Cerebellar nuclear complex (tissue), 1 donor: ENCODE results near the gene F2RL3.

Experiments
- DNase-seq, 2 experiments: peaks; one replicate each; lab custom pipeline; 2025; lab: John Stamatoyannopoulos, UW

The F2RL3 gene

DNA sequence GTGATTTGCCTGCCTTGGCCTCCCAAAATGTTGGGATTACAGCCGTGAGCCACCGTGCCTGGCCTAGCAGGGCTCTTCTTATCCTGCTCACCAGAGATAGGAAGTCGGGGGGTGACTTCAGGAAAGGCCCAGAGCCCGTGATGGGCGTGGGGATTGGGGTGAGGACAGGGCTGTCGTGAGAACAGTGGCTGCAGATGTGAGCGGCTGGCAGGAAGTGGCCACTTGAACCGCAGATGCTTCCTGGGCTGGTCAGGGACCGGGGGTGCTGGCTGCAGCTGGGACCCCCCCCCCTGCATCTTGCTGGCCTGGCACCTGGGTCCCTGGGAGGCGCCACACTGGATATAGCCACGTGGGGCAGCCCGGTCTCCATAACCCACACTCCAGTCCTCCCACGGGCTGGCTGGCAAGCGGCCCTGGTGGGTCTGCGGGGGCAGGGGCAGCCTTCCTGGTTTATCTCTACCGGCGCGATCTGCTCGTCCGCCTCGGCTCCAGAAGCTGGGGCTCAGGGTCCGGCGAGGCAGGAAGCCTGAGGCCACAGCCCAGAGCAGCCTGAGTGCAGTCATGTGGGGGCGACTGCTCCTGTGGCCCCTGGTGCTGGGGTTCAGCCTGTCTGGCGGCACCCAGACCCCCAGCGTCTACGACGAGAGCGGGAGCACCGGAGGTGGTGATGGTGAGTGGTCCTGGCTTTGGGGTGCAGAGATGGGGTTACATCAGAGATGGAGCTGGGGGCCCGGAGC is at the start of gene F2RL3:
F2RL3 (plus strand) TSS at position 371 of the 737 bp plus-strand sequence; CDS start at position 562, 191 bp downstream.
- no peak for DNase-seq

- DNase-seq: no peak
Observed at GRCh38 chr19:16841391-16841926, 47.3 kb upstream of the F2RL3 start.

- no peak for DNase-seq
Observed at GRCh38 chr19:16846901-16847300, 41.9 kb upstream of the F2RL3 start.

GRCh38 chr19:16847430-16847829 is 41.4 kb upstream of the F2RL3 start:
- DNase-seq: no peak

GRCh38 chr19:16849168-16849567 is 39.6 kb upstream of the F2RL3 start:
- no peak for DNase-seq

DNA sequence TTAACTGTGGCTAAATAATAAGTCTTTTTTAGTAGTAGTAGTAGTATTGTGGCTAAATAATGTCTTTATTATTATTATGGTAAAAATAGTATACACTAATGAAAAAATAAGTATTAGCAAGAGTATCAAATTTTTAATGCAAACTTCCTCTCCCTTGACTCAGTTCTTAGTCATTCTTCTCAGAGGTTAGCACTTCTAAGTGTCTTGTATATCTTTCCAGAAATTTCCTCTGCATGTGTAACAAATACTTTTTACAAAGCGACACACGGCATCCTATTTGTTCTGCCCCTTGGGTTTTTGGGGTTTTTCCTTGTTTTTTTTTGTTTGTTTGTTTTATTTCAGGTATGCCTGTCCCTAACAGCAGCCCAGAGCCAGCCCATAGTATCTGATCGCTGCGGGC is 38.7 kb upstream of the F2RL3 start:
- no peak for DNase-seq

- no peak for DNase-seq
Observed at GRCh38 chr19:16851031-16851712, 37.6 kb upstream of the F2RL3 start.

GRCh38 chr19:16853066-16853465 is 35.7 kb upstream of the F2RL3 start:
- DNase-seq: no peak

DNA sequence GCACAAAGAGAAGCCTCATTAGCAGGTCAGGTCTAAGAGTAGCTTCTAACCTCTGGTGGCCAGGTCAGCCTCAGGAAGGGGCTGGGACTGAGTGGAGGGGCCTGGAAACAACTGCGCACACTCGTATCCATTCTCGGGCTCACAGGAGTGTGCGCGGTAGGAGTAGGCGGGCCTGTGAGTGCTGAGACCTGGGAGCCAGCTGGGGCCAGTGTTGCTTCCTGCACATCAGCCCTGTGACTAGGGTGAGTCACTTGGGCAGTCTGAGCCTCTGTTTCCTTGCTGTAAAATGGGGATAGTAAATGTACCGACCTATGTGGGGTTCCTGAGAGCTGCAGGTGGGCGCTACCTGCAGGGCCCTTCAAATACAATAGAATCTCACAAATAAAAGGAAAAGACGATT is 32.7 kb upstream of the F2RL3 start:
- DNase-seq: no peak

- DNase-seq: no peak
Observed at GRCh38 chr19:16859626-16860025, 29.2 kb upstream of the F2RL3 start.

DNA sequence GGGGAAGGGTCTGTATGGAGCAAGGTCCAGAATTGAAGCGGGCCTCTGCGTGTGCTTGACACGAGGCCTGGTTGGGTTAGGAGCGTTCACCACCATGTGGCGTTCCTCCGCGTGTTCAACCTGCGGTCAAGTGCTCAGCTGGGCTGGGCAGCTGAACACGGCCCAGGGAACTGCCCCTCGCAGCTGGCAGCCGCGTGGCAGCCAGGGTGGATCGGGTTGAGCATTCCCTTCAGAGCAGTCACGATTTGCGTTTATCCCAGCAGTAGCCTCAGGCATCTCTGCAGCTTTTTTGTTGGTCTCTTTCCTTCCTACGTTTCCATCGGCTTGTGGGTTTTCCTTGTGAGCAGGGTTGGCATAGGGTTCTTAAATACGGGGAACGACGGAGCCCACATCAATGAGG is 28.7 kb upstream of the F2RL3 start:
- DNase-seq: no peak

GRCh38 chr19:16861011-16861410 is 27.8 kb upstream of the F2RL3 start:
- DNase-seq: no peak

DNA sequence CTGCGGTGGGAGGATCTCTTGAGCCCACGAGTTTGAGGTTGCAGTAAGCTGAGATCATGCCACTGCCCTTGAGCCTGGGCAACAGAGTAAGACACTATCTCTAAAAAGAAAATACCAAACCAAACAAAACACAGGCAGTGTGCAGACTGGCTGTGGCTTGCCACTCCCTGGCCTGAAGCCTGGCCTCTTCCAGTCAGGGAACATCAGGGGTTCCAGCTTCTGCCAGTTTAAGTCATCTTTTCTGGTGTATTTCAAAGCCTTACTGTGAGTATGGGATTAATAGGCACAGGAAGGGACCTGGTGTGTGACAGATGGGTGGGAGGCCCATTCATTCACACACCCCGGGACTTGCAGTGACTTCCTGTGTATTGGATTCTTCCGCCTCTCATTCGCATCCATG is 27.0 kb upstream of the F2RL3 start:
- DNase-seq: no peak

GRCh38 chr19:16862826-16863415 is 25.9 kb upstream of the F2RL3 start:
- DNase-seq: no peak

GRCh38 chr19:16867211-16867610 is 21.6 kb upstream of the F2RL3 start:
- no peak for DNase-seq

DNA sequence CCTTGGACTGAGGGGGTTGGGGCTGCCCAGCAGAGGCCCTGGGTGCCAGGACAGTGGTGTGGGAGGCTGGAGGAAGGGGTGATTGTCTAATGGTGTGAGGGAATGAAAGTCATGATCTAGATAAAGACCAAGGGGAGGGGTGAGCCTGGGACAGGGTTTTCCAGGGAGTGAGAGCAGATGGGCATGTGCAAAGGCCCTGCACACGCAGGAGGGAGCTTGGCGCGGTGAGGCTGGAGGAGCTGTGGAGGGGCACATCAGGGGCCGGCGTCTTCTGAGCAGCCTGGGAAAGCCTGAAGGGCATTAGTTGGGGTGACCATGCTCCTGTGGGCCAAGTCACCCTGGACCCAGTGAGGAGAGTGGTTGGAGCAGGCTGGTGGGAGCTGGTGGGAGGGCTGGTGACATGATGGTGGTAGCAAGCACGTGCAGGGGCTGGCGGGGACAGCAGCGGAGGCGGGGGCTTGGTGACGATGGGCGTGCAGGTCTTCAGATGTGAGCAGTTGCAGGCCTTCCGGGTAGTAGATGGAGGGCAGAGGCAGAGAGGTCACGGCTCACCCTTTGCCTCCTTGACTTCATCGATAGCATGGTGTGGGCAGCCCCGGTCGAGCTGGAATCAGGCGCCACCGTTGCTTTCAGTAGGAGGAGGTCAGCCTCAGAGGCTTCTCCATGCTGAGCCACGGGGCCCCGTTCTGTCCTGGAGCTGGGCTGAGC is 20.2 kb upstream of the F2RL3 start:
- no peak for DNase-seq

GRCh38 chr19:16869331-16869972 is 19.3 kb upstream of the F2RL3 start:
- DNase-seq: no peak

- no peak for DNase-seq
Observed at GRCh38 chr19:16871871-16872270, 16.9 kb upstream of the F2RL3 start.

DNA sequence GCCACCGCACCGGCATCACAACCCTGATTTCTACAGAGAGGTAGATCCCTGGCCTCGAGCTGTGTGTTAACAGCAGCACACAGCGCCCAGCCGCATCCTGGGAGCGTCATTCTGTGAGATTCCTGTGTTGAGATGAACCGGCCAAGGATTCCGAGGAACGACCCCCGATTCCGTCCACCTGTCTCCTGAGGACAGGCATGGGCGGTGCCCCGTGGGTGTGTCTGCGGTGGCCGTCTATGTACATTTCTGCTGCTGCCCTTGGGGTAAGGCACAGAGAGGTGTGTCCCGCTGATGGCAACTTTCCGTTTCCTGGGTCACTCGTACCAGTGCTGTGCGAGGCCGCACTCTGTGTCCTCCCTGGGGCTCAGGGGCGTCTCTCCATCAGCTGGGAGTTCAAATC is 16.1 kb upstream of the F2RL3 start:
- DNase-seq: no peak

- no peak for DNase-seq
Observed at GRCh38 chr19:16873594-16873993, 15.2 kb upstream of the F2RL3 start.

- DNase-seq: no peak
Observed at GRCh38 chr19:16874250-16874977, 14.4 kb upstream of the F2RL3 start.
